NCI-H146 (cell line): ENCODE results near the gene TRIM68.

ENCODE experiments used
- DNase-seq: peaks from one replicate; lab custom pipeline; 2025; lab: John Stamatoyannopoulos, UW

Gene TRIM68, protein sequence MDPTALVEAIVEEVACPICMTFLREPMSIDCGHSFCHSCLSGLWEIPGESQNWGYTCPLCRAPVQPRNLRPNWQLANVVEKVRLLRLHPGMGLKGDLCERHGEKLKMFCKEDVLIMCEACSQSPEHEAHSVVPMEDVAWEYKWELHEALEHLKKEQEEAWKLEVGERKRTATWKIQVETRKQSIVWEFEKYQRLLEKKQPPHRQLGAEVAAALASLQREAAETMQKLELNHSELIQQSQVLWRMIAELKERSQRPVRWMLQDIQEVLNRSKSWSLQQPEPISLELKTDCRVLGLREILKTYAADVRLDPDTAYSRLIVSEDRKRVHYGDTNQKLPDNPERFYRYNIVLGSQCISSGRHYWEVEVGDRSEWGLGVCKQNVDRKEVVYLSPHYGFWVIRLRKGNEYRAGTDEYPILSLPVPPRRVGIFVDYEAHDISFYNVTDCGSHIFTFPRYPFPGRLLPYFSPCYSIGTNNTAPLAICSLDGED

DNA sequence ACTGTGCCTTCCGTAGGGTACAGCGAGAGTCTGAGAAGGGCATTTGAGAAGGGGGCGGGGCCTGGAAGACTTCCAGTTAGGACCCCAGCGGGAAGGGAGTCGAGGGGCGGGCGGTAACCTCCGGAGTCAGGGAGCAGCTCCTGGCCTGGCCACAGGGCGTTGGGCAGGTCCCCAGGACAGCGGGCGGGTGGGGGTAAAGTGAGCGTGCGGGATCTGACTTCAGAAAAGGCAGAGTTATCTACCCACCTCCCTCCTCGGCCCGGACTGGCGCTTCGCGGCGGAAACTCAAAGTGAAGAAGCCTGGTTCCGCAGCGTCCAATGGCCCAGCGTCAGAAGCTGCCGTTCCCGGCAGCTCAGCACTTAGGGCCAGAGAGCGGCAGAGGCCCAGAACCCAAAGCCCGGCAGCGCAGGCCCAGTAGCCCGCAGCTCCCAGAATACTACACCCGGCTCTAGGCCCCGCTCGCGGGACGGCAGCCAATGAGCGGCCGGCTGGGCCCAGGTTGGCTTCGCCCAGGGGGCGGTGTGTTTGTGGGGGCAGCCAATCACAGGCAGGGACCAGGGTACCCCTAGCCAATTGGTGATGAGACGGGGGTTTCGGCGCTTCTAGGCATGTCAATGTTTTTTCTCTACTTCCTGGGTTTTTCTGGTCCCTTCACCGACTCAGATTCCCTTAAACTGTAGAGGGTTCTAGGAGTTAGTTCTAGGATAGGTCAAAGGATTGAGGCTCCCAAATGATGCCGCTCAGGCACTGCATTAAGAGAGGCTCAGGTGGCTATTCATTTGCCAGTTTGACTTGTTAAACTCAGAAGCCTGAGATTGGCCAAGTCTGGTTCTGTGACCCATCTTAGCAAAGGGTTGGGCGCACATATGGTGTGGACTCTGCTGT is at the start of gene TRIM68:
TSS of gene TRIM68 (minus strand) at position 451 of the 886 bp plus-strand sequence. CDS start 2,727 bp downstream, outside the sequence.
- DNase-seq: peak; percentile 95

DNA sequence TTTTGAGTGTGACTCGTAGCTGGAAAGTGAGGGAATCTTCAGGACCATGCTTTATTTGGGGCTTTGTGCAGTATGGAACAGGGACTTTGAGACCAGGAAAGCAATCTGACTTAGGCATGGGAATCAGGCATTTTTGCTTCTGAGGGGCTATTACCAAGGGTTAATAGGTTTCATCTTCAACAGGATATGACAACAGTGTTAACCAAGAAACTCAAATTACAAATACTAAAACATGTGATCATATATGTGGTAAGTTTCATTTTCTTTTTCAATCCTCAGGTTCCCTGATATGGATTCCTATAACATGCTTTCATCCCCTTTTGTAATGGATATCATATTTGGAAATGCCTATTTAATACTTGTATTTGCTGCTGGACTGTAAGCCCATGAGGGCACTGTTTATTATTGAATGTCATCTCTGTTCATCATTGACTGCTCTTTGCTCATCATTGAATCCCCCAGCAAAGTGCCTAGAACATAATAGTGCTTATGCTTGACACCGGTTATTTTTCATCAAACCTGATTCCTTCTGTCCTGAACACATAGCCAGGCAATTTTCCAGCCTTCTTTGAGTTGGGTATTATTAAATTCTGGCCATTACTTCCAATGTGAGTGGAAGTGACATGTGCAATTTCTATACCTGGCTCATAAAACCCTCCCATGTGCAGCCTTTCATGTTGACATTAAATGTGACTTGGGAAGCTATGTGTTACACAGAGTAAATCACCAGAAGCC is 46.8 kb upstream of the TRIM68 start:
- DNase-seq: no peak

DNA sequence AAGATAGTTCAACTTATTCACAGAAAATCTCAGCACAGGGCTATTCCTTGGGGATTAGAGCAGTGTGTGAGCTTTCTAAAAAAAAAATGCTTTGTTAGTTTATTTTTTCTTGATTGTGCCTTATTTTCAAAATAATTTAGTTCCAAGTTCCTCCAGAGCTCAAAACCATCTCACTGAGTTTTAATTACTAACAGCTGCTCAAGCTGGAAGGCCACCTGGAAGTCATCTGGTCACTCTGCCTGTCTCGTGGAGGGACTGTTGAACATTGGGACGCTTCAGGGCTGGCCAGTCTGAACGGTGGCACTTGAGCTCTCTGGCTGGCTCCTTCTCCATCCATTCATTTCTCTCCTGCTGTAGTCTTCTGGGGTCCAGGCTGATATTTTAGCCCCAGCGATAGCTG is 39.7 kb upstream of the TRIM68 start:
- peak; percentile 49 for DNase-seq

DNA sequence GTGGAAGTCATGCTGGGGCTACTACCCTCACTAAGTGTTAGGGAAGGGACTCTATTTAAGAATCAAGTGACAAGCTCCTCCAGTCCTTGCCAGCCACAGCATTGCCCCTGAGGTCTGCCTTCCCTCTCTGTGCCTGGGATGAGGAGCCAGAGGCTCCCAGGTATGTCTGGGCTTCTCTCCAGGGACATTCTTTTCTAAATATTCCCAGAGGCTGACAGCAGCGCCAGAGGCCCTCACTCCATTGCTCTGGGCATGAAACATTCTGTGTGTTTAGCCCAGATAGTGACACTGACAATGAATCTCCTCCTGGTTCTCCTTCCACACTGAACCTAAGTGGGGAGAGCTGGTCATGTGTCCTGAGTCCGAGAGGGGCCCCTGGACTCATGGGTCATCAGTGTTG is 37.9 kb upstream of the TRIM68 start:
- no peak for DNase-seq

DNA sequence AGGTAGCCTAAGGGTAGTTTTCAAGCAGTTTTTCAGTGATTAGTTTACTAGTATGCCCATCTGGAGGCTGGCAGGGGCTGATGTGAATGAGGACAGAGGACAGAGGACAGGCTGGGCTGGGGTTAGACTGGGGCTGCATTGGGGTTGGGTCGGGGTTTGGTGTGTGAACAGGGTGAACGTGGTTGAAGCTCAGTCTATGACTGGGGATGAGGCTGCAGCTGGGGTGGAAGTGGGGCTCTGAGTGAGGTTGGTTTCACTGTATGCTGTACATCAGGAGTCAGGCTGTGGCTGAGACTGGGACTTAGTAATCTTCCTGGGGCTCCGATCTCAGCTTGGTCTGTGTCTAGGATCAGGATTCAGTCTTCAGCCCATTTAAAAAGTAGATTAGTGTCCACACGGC is 36.2 kb upstream of the TRIM68 start:
- DNase-seq: no peak

DNA sequence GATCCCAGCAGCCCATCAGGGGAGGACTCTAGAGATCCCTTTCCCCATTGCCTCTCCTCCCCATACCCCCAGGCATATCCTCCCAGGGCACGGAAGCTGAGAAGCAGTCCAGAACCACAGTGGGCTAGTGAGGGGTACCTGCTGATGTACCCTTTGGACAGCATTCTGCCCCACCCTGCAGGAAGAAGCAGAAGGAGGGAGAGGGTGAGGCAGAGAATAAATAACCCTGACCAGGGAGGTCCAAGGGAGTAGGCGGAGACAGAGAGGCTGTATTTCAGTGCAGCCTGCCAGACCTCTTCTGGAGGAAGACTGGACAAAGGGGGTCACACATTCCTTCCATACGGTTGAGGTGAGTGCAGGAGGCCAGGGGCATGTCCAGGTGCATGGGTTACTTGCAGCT is 35.7 kb upstream of the TRIM68 start, which contains the start of gene OR51E1:
TSS of gene OR51E1 (plus strand) at position 301 of the 400 bp plus-strand sequence. CDS start 8,545 bp downstream, outside the sequence.
- no peak for DNase-seq

DNA sequence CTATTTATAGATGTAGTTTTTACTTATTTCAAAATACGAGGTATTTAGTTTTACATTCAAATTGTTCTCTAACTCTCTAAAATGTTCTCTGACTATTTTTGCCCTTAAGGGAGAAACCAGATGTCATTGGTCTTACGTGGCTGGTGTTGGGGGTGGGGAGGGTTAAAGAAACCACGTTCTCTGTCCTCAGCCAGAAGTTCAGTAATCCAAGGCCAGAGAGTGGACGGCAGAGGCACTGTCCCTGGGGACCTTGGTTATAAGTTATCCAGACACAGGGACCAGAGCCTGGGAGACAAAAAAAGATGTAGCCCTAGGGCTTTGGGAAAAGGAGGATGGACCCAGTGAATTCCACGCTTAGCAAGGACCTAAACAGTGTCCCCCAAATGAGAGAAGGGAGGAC is 35.0 kb upstream of the TRIM68 start:
- no peak for DNase-seq

DNA sequence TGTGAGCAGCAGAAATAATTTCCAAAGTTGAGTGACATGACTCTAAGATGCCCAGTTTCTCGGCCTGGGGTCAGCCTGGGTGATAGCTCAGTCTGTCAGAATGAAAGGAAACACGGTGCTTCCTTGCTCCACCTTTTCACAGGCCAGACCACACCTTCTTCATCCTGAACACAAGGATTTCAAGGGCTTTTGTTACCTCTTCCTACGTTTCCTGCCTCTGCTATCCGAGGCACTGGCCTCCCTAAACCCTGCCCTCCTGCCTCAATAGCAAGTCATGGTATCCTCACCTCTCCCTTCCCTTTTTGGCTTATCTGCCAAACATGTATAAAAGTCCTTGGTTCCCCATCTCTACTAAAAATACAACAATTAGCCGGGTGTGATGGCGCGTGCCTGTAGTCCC is 34.0 kb upstream of the TRIM68 start:
- no peak for DNase-seq

DNA sequence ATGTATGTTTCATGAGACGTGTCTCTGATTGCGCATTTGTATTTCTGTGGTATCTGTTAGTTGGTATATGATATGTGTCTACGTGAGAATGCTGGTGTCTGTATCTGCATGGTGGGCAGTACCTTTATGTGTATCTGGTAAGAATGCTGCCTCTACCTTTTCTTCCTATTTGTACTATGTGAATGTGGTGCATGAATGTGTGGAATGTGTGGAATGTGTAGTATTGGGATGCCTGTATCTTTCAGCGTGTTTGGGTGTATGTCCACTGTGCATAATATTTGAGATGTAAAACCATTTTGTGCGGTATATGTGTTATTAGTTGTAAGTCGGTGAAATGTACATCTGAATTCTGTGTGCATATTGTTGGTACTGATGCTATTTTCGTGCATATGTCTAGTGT is 33.5 kb upstream of the TRIM68 start:
- no peak for DNase-seq

DNA sequence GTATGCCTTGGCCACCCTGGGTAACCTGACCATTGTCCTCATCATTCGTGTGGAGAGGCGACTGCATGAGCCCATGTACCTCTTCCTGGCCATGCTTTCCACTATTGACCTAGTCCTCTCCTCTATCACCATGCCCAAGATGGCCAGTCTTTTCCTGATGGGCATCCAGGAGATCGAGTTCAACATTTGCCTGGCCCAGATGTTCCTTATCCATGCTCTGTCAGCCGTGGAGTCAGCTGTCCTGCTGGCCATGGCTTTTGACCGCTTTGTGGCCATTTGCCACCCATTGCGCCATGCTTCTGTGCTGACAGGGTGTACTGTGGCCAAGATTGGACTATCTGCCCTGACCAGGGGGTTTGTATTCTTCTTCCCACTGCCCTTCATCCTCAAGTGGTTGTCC is 31.9 kb upstream of the TRIM68 start:
- no peak for DNase-seq

DNA sequence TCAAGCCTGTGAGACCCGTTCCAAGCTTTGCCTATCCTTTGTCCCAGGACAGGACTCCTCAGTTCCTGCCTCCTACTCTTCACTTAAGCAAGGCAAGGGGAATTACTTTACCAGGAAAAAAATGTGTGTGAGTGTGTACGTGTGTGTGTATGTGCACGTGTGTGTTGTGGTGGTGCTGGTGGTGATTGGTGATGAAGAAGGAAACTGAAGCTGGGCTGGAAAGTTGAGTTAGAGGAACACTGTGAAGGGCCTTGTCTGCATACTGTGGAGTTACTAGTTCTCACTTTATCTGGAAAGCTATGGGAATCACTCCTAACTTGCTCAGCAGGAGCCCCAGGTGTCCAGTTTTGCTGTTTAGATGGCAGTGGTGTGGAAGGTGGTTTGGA is 29.6 kb upstream of the TRIM68 start:
- no peak for DNase-seq

DNA sequence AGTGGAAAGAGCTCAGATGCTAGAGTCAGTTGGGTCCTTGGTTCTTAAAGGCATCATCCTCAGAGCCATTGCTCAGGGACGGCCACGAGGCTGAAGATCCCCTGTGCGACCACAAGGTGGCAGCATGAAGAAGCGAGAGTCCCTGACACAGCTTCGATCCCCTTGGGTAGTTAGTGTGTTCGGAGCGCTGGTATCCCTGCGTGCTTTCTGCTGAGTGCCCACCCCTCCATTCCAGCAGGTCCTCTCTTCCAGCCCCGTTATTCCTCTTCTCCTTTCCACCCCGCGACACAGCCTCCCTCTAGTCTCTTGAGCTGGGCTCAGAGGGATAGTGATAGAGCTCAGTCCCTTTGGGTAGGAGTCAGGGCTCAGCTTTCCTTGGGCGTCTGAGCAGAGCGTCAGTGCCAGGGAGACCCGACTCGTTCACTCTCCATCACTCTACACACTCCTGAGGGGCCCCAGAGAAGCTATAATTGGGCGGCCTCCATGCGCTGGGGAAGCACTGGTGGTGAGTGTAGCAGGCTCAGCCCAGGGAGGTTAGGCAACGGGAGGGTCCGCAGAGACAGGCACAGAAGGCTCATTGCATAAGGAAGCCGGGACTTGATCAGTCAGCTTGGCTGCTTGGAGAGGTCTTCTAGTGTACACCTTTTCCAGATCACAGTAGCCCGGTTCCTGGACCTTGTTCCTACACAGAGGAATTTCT is 29.1 kb upstream of the TRIM68 start, which contains the start of gene OR51D1:
TSS of gene OR51D1 (plus strand) at position 516 of the 700 bp plus-strand sequence. CDS start 2,314 bp downstream, outside the sequence.
- DNase-seq: peak; percentile 88

DNA sequence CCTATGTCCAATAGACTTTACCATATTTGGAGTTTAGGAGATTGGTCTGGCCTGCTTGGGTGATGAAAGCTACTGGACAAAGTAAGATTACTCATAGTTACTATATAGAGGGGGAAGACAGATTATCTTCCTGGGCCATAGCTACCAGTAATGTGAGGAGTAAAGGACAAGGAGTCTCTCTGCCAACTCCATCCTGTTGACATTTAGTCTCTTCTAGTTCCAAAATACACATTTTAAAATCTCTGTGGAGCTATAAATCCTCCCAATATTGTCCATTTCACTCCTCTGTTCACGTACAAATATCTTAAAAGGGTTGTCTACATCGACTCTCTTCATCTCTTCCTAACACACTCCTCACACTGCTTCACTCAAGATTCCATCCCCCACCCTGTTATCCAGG is 28.1 kb upstream of the TRIM68 start:
- no peak for DNase-seq

DNA sequence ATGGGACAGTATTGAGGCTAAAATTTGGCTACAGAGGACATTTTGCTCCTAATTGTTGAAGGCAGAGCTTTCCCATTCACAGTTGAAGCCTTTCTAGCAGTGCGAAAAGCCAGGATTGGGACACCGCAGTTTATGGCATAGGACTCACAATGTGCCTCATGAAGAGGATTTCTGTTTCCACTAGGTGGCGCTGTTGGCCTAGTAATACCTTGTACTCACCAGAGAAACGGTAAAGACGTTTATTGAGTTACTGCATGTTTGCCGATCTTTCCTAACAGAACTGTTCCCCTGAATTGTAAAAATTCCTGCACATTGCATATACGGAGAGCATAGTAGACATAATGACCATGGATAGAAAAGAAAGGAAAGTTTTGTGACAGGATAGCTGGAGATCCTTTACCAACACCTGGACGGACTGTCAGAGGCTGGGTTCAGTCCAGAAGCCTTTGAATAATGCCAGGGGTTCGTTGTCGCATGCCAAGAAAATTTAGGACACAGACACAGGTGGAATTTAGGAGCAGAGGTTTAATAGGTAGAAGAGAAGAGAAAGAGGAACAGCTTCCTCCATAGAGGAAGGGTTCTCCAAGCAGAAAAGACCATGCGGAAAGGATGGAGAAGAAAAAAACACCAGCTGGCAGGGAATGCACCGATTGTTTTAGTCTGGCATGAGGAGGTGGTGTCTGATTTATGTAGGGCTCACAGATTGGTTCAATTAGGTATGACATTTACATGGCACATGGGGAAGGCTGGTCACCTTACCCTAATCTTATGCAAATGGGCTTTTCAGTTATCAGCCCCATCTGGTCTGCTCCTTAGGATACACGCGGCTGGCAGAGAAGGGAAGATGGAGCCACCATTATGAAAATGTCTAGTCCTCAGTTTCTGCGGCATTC is 18.4 kb upstream of the TRIM68 start:
- DNase-seq: peak; percentile 87

DNA sequence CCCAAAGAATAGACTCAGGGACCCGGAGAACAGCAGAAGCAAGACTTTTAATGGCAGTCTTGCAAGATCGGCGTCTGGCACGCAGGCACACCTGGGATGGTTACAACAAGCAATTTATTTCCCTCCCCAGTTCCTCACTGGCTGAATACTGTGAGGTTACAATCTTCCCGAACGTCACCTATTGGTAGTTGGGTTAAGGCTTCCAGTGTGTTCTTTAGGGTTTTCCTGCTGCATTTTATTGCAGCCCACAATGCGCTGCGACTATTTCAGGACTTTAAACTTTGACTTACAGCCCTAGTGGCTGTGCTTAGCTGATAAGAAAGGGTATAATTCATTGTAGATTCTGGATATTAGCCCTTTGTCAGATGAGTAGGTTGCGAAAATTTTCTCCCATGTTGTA is 11.5 kb upstream of the TRIM68 start:
- DNase-seq: no peak

DNA sequence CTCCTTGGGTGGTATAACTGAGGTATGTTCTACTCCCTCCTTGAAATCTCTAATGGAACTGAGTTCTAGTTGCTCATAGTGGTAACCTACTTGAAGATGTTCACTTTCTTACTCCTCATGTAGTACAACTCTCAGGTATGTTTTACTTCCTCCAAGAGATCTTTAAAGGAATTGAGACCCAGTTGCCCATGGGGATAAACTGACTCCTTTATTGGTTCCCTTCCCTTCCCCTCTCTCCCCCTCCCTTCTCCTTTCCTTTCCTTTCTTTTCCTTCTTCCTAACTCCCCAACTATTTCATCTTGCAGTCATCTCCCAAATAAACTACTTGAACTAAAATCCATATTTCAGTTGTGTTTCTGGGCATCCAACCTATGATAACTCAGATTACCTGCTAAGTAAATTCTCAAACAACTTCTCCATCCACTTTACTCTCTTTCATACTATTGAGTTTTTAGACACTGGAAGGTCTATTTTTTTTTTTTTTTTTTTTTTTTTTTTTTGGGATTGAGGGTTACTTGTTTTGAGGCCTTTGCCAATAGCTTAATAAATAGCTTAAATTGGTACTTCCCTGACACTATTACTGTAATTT is 7.9 kb upstream of the TRIM68 start:
- no peak for DNase-seq

DNA sequence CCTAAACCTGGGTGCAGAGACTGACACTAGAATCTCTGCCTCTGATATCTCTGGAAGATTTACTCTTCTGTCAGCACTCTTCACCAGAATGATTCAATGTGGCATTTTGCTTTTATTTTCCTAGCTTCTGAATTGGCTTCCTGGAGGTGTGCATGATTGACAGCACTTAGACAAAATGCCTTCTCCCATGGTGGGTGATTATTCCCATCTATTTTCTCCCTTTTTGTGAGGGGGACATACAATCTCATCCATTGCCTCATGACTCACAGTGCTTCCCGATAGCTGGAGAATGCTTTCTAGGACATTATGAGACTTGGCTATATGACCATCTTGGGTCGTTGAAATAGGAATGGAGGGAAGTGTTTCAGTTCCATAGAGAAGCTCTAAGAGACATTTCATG is 4.0 kb upstream of the TRIM68 start:
- no peak for DNase-seq

DNA sequence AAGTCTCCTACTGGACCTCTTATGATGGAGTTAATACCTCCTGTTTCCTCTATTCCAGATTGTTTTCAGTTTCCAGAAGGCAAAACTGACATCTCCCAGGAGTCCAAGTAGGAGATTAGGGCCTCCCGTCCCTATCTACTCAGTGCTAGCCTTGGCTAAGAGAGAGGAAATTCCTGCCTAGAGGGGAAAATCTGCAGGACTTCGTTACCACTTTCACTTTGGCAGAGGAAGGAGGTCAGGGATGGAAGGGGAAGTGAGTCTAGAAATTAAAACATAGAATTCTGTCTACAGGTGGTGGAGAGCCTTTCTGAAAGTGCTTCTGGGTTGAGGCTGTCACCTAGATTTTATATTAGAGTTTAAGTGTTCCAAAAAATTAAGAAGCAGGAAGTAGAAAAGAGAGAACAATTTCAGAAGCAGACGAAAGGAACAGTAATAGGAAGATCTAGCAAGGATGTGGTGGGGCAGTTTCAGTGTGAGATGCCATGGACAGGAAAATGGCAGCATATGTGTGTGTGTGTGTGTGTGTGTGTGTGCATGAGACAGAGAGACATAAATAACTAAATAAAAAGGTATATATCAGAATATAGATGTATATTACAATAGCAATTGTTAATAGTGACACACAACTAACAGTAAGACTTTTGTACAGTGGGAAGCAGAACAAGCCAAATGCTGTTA is 2.4 kb upstream of the TRIM68 start:
- no peak for DNase-seq

DNA sequence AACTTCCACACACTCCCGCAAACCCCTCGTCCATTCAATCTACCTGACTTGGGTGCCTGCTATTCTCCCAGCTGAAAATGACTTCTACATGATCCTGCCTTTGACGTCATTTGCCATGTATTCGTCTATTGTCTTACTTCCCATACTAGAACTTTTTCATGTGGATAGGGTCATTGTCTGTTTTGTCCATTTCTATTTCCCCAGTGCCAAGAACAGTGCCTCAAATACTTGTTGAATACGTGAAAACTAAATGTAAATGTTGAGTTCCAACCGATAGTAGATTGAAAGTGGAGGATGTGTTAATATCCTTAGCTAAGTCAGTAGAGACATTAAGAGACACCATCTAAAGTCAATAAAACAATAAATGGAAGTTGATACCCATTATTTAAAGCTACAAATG is 935 bp downstream of the TRIM68 start:
- peak; percentile 20 for DNase-seq
